Fibroblast of peridontal ligament (primary cell): ENCODE data around the gene VWC2L.

Source experiments
- DNase-seq: peaks from one replicate; pipeline ENCODE4 v3.0.0-alpha.2; 2010; ENCODE audit errors: extremely low read depth

Gene VWC2L

DNA sequence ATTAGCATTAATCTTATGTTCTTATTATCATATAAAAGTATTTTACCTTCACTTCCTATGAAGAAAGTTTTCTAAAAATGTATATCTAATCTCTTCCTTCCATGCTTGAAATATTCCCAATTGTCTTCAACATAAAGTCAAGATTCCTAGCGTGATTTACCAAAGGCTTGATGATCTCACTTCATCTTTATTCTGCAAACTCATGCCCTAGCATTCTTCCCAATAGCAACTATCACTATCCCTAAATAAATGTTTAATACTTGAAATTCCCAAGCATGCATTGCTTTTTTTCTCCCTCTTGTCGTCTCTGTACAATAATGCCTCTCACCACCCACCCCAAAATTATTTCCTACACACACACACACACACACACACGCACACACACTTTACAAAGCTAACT is 125.8 kb downstream of the VWC2L start:
- DNase-seq, result no peak

DNA sequence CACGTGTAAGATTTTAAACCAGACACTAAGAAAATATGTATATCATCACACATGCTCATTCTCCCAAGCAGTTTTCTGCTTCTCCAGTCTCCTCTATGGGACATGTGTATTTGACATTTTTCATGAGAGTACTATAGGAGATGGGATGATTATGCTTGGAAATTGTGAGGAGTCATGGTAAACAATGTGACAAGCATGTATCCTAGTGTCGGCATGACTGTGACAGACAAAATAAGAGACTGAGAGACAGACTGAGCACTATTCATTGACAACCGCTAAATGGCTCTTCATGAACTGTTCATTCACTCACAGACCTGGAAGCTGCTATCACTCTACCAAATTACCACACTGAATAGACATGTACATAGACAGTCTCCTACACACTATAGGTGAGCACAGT is 127.1 kb downstream of the VWC2L start:
- DNase-seq, result no peak

DNA sequence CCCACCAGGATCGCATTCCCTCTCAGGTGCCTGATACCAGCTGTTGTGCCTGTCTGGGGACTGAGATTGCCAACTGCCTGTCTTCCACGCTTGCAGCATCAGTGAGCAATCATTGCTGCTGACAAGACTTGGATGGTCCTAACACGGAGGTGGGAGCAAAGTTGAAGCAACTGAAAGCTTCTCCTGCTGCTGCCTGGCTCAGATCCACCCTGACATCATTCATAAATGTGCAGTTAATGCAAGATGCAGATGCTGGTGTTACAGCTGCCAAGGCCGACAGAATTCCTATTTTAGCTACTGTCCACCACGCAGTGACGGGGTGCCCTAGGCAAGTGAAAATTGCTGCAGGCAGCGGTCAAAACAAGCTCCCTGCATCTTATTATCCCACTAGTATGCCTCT is 131.4 kb downstream of the VWC2L start:
- DNase-seq, result no peak

DNA sequence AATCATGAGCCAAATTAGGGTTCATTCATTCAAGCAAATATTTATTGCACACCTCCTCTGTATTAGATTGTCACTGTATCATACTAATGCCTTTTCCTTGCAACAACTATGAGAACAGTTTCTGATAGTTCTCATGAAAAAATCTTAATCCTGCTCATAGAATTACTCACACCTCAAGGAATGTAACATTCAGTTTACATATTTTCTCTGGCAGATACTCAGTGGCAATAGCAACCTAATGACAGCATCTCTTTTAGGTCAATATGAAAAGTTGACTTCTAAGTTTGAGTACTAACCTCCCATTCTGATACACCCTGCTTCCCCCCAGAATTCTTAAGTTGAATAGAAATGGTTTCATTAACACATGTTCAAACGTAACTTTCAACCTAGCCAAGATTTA is 132.0 kb downstream of the VWC2L start:
- DNase-seq, result peak; percentile 56

DNA sequence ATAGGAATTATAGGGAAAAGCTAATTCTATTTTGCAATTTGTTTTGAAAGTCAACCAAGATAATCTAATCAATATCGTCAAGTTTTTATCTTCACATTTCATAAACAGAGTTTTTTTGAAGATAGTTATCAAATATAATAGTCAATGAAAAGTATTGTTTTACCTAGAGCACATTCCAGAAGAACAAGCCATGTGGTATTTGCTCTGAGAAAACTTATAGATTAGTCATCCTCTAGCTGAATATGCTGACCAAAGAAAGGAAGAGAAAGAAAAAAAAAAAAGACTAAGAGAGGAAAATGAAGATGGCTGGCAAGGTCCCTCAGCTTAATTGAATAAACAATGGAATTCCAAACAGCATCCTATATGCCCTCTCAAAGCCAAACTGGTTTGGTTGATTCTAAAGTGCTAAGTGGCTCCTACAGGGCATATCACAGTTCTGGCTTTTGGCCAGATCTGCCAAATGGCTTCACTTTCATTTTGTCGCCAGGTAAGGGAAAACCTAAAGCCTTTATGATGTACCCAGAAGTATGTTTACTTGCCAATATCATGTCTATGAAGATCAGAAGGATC is 132.6 kb downstream of the VWC2L start:
- DNase-seq, result peak; percentile 52

DNA sequence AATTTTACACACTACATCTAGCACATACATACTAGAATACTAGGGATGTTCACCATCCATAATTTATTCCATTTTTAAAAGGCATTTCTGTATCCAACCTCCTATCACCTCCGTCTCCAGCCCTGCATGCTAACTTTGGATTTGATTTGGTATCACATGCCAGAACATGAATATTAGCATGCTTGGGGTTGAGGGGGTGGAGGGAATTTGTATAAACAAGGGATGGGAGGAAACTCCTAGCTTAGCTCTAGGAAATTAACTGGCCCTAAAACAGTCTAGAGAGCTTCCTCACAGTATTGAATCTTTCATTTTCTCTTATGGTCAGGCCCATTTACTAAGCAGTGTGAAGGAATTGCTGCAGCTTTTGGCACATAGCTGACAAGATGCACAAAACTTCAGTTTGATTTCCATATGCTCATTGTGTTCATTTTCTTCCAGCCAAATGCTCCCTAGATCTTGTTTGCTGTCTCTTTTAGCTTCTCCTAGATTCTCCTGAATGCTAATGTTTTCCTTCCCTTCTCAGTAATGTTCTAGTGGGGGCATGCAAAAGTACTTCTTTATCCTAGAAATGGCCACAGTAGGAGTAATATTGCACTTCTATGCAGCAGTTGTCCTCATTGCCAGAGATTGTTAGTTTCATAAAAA is 135.2 kb downstream of the VWC2L start:
- peak; percentile 25 for DNase-seq

DNA sequence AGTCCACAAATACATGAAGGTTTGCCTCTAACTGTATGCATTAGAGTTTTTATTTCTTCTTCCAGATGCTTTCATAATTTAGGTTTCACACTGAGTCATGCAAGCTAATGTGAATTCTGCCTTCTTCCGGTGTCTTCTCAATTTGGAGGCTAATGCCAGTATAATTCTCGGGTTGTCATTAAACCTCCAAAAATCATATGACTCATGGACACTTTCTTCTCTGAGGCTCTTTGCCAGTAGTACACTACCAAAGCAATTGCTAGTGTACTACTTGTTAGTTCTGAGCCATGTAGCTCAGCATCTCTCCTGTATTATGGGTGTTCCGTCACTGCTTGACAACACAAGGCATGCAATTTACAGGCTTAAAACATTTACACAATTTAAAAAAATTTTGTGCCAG is 137.1 kb downstream of the VWC2L start:
- DNase-seq, result no peak

DNA sequence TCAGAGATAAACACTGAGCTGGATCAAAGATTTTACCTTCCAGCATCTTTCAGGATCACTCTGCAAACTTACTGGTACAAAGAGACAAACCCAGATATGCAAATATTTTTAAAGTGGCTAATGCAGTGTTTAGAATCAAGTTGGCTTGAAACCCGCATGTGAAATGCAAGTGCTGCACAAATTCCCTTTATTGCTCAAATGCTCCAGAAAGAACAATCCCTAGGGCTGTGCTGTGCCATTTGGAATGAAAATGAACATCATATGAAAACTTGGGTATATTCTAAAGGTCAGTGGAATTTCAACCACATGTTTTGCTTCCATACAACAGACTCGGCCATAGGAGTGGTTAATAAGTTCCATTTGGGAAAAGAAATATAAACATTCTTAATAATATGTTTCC is 139.1 kb downstream of the VWC2L start:
- peak; percentile 28 for DNase-seq

DNA sequence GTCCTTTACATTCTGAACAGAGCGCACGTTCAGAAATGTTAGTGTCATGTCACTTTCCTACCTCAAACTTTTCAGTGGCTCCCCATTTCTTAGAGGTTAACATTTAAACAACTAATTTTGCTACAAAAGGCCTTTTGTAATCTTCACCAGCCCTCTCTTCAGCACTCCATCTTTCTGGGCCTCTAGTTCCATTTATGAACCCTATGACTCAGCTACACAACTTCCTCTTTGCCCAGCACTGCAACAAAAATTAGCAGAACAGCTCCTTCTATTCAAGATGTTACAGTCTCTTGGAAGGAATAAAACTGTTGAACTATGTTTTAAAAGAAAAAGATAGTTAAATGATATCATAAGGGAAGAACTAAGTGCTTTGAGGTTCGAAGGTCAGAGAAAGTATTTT is 139.9 kb downstream of the VWC2L start:
- no peak for DNase-seq

DNA sequence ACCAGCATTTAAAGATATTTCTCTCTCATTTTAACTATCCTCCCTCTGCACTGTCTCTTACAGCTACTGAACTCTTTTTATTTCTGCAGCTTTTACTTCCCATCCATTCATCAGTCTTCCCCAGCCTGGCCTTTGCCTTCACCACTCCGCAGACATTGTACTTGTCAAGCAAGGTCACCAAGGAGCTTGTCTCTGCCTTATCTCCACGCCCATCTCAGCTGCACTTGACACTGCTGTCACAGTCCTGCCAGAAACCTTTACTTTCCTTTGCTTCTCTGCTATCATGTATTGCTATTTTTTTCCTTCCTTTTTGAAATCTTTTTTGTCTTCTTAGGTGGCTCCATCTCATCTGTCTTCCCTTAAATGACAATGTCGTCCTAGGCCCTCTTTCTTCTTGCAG is 147.0 kb downstream of the VWC2L start:
- DNase-seq, result no peak

DNA sequence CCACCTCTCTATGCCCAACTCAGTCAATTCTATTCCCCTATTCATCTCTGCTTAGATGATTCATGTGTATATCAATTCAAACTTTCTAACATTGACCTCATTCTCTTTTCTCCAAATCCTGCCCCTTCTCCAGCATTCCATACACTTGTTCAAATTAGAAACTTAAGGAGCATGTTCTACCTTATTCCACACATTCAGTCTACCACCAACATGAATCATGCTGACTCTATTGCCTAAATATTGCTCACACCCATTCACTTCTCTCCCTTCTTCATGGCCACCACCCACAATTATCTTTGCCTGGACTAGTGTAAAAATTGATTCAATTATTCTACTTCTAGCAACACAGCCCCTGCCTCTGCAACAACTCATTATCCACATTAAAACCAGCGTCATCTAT is 147.5 kb downstream of the VWC2L start:
- no peak for DNase-seq

DNA sequence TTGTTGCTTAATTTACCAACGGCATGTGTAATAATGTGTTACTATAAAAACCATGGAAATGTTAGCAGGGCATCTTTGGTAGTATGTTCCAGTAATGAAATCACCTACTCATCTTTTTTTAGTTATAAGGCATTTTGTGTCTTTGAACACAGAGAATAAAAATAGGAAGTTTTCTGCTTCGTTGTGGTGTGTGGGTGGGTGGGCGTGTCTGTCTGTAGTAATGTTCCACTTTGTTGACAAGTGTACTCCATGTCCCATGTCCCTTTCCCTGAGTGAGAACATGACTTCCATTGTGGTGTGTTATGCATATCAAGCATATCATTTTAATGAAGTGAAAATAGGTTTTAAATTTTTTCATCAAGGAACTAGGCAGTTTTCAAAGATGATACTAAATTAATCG is 149.3 kb downstream of the VWC2L start:
- DNase-seq, result no peak

DNA sequence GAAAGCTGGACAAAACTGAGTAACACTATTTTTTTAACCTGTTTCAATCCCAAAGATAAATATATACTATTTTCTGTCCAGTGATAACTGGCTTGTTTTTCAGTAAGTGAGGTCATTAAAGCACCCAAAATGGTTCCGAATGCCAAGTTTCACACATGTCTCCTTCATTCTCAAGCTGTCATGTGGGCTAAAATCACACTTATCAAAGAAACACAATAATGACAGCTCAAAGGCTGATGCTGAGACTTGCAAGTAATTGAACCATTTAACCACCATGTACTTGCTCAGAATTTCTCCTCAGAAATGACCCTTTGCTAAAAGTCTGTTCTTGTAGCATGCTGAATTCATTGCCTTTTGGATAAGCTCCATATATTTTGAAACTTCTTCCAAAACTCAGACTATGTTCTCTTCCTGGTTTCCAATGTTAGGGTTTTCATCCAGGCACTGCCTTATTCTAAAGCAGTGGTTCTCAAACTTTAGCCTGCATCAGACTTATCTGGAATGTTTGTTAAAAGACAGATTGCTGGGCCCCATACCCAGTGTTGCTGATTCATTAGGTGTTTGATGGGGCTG is 149.8 kb downstream of the VWC2L start:
- DNase-seq, result peak; percentile 41

DNA sequence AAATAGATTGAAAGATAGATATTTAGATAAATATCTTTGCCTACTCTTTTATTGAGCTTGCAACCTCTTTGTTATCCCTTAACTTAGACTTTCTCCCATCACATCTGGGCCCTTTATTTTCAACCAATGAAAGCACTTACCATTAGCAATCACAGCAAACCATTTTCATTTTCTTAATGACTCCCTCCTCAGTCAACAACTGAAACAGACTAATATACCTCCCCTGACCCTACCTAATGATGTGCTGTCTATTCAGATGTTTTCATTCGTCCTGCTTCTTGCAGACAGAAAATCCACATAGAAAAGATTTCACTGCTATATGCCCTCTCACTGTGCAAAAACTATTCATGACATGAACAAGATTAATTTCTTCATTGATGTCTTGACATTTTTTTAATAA is 154.4 kb downstream of the VWC2L start:
- DNase-seq, result no peak

DNA sequence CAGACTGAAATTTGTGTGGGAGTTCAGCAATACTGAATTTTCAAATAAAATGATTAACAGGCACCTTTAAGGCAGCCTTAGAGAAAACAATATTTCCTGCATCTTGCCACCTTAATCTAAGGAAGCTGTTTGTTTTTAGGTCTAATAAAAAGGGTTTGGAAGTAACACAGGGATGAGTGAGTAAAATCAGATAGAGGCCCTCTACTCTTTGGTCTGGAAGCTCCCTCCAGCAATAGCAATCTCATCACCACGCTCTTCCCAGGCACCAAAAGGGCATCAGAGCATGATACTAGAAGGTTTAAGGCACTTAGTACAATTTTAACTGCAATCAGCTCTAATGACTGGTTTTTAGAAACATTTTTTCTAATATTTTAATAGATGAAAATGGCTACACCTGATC is 155.6 kb downstream of the VWC2L start:
- no peak for DNase-seq

DNA sequence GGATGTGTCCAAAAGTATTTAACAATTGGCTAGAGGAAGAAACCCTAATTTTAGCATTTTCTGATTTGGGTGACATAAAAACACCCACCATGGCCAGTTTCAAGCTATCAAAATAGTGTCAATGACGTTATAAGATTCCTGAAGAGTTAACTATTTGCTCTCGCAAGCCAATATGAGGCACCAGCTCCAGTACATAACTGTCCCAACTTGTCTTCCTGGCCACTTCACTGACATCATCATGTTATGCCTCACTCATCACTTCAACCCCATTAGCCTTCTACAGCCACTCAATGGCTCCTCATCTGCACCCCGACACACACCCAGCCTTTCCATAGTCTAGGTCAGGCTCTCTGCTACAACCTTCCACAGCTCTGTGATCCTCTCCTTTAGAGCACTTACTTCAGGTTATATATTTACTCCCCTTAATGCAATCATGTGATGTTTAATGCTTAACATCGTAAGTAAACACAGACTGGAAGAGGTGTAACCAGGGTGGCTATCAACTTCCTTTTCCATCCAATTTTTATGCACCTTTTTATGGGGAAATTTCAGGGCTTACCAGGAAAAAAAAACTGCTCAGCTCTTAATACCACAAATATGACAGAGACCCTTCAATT is 158.7 kb downstream of the VWC2L start:
- DNase-seq, result no peak

DNA sequence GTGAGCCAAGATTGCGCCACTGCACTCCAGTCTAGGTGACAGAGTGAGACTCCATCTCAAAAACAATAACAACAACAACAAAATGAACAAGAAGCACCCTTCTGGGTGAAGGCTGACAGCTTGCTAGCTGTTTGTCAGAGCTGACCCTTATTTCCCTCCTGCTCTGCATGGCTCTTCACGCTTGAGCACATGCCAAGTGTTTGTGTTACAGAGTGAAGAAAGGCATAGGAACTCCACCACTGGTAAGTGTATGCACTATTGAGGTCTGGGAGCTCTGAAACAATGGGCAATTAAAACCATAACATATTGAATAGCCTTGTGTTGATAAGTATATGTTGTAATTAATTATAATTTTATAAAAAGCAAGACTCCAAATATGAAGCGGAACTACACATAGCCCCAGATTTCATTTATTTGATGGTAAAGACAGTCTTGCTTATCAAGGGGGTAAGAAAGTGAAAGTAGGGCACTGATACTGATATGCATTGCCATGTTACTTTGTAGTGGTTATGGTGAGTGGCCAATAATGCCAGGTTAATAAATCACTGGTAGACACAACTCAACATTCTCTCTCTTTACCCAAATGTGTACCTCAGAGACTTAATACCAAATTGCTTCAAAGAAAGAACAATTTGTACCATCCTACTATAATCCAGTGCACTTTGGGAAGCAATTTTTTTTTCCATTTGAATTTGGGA is 163.4 kb downstream of the VWC2L start:
- DNase-seq, result no peak

DNA sequence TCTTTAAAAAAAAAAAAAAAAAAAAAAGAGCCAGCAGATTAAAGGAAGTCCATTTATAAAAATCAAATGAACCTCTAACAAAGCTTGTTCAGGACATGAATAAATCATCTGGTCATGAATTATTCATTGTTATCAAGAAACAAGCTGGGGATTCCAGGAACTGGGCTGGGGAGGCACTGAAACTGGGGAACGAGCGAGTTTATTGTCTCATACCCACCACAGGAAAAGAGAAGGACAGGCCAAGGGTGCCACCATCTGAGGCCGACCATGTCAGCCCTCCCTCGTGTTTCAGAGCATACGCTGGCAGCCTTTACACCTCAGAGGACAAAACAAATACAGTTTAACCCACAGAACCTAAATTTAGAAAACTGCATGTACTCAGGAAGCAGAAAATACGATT is 164.2 kb downstream of the VWC2L start:
- no peak for DNase-seq

DNA sequence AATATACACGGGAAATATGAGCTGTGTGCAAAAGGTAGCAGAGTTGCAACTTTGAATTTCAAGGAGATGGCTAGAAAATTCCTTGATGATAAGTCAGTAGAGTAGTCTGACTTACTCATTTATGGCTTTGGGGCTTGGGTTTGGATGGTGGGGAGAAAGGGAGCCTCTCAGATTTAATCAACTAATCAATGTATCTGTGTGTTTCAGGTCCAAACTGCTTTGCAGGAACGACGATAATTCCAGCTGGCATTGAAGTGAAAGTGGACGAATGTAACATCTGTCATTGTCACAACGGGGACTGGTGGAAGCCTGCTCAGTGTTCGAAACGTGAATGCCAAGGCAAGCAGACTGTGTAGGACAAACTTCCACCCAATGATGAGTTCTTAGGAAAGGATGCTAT is 164.6 kb downstream of the VWC2L start:
- DNase-seq, result no peak

DNA sequence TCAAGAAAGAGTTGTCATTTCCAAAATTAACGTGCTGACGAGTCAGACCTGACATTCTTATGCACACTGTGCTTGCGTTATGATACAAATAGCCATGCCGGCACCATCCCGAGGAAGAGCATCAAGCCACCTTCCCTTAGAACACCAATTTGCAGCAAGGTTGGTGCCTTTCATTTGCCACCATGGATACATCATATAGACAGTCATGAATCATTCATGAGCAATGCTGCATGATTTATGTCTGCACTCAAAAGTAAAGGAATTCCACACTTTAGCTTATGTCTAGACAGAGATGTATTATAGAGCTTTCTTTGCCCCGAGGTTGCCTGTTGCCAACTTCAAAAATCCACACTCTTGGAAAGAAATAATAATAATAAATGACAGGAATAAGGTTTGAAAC is 166.9 kb downstream of the VWC2L start:
- no peak for DNase-seq

DNA sequence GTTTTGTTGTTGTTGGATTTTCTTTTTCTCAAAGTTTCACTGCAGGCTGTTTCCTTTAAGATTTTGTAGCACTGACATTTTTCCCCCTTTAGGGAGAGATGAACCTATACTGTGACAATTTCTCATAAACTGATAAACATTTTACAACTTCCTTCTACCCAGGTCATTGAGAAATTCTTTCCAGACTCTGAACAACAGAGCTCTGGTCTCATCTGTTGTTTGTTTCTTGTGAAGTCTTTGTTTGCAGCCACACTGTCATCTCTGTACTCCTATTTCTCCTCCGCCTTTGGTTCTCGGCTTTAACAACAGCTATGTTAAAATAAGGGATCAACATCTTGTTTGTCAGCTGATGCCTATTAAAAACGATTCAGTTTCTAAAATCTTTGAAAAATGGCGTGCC is 167.6 kb downstream of the VWC2L start:
- DNase-seq, result no peak

DNA sequence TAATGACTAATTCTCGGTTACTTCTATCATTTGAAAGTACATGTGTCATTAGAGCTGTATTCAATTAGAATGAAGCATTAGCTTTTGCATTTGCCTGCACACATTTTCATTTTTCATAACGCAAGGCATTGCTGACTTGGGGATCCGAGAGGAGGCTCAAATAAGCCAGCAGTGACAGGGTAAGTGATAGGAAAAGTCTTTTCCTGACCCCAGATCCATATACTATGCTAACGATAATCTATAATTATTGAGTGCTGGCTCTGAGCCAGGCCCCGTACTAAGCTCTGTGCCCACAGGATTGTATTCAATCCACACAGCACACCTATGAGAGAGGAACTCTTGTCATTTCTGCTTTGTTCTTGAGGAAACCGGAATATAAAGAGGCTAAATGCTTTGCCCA is 168.2 kb downstream of the VWC2L start:
- DNase-seq, result no peak

DNA sequence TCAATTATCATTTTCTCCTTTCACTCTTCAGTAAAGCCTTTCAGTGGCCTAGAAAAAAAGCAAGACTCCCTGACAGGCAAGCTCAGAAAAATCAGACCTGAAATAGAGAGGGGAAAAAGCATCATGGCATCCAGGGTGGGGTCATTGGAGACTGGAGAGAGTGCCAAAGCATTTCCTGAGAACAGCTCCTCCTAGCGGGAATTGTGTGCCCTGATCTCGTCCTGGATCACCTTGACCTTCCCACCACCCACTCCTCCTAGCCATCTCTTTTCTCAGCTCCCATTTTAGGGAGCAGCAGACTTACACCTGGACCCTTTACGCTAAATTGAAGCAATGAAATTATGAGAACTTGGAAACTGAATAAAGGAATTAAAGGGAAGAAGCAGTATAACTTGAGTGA is 176.6 kb downstream of the VWC2L start:
- no peak for DNase-seq
